ENCODE measurements around the gene CUX1.

DNA sequence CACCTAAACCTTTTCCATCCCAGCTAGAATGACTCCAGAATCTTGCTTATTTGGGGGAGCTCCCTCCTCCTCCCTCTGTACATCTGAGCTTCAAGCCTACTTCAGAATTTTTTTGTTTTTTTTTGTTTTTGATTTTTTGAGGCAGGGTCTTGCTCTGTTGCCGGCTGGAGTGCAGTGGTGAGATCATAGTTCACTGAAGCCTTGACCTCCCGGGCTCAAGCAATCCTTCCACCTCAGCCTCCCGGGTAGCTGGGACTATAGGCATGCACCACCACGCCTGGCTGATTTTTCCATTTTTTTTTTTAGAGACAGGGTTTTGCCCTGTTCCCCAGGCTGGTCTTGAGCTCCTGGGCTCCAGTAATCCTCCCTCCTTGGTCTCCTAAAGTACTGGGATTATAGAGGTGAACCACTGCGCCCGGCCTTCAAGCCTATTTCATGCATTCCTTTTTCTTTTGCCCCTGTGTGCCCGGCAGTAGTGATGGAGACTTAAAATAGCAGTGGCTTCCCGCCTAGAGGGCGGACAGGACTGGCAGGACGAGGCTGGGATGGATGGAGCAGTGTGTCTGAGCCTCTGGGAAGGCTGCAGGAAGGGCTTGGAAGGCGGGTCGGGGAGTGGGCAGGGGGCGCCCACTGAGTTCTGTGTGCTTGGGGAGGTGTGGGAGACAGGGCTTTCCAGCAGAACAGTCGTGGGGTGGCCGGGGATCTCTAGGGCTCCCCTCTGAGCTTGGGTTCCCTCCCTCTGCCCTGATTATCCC is 8.8 kb downstream of the CUX1 start:
- no peak for TF ChIP-seq ZMYM4 (CRISPR knock-in tag; IDR thresholded peaks at IDR 0.05)
- TF ChIP-seq EEA1 (CRISPR knock-in tag; IDR thresholded peaks at IDR 0.05; ENCODE audit: borderline replicate concordance) = no peak
- TF ChIP-seq YY1 (IDR thresholded peaks at IDR 0.05; ENCODE audit: insufficient read depth, insufficient replicate concordance, low read depth, low read length) = no peak
- TF ChIP-seq RAD21 (CRISPR knock-in tag; IDR thresholded peaks at IDR 0.05) = no peak
- TF ChIP-seq RNF2 (conservative IDR thresholded peaks at IDR 0.05; ENCODE audit: low read depth) = no peak
- no peak for TF ChIP-seq NFYB (CRISPR knock-in tag; IDR thresholded peaks at IDR 0.05)
- TF ChIP-seq U2AF2 (IDR thresholded peaks at IDR 0.05; ENCODE audit: low read depth, low read length) = no peak
- no peak for TF ChIP-seq ZNF138 (CRISPR knock-in tag; IDR thresholded peaks at IDR 0.05; ENCODE audit: low read depth)
